Measurements from ENCODE around the gene ADORA1. TPM values are rescaled to one million over a fixed set of nuclear protein-coding genes. Genes with fewer than 3 reads are reported as not detected.

The ADORA1 gene
- total RNA-seq, 1 donor from 2014 or later = 2.7 TPM

- DNase-seq (ENCODE audit: low spot score) = no peak
Measured at GRCh38 chr1:203153989-203154821, 26.7 kb downstream of the ADORA1 start.

- DNase-seq (ENCODE audit: low spot score) = no peak
Measured at GRCh38 chr1:203156280-203156679, 28.8 kb downstream of the ADORA1 start.

GRCh38 chr1:203158423-203158822, 30.9 kb downstream of the ADORA1 start:
- no peak for DNase-seq (ENCODE audit: low spot score)

GRCh38 chr1:203158960-203159665, 31.6 kb downstream of the ADORA1 start:
- no peak for DNase-seq (ENCODE audit: low spot score)

DNA sequence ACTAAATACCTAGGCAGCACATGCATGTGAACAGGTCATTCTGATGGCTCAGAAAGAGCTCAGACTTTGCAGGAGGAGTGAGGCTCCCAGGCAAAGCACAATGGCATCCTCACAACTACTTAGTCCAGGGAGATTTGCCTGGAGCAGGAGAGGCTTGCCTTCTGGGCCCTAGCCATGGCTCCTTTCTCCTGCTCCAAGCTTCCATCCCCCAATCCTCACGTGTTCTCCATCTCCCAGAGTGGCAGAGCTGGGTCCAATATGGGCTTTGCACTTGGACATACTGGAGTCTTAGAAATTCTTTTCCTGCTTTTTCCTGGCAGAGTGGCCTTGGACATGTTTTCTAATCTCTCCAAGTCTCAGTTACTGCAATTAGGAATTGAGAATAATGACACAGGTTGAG, 32.3 kb downstream of the ADORA1 start:
- no peak for DNase-seq (ENCODE audit: low spot score)

DNA sequence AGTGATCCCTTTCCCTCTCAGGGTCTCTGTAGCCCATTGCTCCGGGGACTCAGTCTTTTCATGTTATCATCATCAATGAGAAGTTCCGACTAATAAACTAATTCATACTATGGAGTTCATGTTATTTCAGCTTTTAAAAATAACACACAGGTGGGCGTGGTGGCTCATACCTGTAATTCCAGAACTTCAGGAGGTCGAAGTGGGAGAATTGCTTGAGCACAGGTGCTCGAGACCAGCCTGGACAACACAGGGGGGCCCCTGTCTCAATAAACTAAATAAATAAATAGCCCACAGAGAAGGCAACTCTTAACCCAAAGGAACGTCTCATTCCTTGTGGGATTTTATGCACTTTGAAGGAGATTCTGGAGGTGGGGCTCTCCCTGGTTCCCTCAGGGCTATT, 33.6 kb downstream of the ADORA1 start:
- no peak for DNase-seq (ENCODE audit: low spot score)

DNA sequence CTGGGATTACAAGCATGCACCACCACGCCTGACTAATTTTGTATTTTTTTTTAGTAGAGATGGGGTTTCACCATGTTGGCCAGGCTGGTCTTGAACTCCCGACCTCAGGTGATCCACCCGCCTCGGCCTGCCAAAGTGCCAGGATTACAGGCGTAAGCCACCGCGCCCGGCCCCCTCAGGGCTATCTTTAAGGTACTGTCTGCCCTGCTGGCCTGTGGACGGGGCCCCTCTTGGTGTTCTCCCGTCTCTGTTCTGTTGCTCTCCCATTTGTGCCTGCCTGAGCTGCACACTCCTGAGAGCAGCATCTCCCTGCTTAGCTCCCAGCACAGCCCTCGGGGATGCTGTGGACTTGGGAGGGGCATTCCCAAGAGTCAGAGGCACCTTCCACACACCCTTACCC, 34.2 kb downstream of the ADORA1 start:
- no peak for DNase-seq (ENCODE audit: low spot score)

DNA sequence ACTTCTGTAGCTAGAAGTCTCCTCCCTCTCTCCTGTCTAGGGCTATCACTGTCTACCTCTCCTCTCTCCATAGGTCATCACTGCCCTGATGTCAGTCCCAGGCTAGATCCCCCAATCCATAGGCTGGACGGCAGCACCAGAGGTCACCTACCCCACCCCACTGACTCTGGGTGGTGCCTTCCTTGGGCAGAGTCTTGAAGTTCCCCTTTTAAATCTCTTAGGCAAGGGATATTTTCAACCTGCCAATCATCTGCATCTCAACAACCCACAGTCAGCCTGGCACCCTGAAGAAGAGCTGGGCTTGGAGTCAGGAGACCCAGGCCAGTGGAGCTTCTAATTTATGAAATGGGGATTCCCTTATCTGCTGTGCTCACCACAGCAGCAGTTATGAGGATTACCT, 34.9 kb downstream of the ADORA1 start:
- DNase-seq (ENCODE audit: low spot score) = no peak

DNA sequence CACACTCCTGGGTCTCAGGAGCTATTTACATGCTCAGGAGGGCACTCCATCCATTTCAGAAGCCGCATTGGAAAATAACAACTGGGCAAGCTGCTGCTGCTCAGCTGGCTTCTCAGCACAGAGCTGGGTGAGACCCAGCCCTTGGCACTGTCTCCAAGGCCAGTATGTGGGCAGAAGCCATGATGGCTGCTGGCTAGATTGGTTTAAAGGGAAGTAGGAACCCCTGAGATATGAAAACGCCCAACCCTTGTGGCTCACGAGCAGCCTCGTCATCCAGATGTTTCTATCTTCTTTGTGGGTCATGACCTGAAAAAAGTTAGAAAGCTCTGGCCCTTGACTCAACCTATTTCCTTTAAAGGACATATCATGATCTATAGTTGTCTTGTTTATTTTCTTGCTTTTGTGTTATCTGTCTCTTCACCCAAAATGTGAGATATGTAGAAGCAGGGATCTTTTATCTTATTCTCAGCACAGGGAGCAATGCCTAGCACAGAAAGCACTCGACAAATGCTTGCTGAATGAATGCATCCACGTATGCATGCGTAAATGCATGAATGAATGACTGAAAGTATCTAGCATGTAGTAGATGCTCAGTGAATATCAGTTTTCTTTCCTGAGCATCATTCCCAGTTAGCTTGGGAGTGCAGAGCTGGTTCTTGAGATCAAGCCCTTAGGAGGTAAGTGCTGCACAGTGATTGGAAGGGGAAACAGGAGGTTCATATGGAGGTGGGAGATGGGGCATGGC, 36.5 kb downstream of the ADORA1 start:
- DNase-seq (ENCODE audit: low spot score) = no peak

DNA sequence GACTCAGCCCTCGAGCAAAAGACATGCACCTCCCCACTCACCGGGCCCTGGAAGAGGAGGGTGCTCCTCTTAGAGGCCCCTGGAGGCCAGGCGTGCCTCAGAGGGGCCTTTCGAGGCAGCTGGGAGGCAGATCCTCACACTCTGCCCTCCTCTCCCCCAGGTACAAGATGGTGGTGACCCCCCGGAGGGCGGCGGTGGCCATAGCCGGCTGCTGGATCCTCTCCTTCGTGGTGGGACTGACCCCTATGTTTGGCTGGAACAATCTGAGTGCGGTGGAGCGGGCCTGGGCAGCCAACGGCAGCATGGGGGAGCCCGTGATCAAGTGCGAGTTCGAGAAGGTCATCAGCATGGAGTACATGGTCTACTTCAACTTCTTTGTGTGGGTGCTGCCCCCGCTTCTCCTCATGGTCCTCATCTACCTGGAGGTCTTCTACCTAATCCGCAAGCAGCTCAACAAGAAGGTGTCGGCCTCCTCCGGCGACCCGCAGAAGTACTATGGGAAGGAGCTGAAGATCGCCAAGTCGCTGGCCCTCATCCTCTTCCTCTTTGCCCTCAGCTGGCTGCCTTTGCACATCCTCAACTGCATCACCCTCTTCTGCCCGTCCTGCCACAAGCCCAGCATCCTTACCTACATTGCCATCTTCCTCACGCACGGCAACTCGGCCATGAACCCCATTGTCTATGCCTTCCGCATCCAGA, 37.7 kb downstream of the ADORA1 start:
- no peak for DNase-seq (ENCODE audit: low spot score)

DNA sequence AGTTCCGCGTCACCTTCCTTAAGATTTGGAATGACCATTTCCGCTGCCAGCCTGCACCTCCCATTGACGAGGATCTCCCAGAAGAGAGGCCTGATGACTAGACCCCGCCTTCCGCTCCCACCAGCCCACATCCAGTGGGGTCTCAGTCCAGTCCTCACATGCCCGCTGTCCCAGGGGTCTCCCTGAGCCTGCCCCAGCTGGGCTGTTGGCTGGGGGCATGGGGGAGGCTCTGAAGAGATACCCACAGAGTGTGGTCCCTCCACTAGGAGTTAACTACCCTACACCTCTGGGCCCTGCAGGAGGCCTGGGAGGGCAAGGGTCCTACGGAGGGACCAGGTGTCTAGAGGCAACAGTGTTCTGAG, 38.3 kb downstream of the ADORA1 start:
- no peak for DNase-seq (ENCODE audit: low spot score)

DNA sequence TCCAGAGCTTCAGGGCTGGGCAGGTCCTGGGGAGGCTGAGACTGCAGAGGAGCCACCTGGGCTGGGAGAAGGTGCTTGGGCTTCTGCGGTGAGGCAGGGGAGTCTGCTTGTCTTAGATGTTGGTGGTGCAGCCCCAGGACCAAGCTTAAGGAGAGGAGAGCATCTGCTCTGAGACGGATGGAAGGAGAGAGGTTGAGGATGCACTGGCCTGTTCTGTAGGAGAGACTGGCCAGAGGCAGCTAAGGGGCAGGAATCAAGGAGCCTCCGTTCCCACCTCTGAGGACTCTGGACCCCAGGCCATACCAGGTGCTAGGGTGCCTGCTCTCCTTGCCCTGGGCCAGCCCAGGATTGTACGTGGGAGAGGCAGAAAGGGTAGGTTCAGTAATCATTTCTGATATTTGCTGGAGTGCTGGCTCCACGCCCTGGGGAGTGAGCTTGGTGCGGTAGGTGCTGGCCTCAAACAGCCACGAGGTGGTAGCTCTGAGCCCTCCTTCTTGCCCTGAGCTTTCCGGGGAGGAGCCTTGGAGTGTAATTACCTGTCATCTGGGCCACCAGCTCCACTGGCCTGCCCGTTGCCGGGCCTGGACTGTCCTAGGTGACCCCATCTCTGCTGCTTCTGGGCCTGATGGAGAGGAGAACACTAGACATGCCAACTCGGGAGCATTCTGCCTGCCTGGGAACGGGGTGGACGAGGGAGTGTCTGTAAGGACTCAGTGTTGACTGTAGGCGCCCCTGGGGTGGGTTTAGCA, 38.8 kb downstream of the ADORA1 start:
- DNase-seq (ENCODE audit: low spot score) = no peak

DNA sequence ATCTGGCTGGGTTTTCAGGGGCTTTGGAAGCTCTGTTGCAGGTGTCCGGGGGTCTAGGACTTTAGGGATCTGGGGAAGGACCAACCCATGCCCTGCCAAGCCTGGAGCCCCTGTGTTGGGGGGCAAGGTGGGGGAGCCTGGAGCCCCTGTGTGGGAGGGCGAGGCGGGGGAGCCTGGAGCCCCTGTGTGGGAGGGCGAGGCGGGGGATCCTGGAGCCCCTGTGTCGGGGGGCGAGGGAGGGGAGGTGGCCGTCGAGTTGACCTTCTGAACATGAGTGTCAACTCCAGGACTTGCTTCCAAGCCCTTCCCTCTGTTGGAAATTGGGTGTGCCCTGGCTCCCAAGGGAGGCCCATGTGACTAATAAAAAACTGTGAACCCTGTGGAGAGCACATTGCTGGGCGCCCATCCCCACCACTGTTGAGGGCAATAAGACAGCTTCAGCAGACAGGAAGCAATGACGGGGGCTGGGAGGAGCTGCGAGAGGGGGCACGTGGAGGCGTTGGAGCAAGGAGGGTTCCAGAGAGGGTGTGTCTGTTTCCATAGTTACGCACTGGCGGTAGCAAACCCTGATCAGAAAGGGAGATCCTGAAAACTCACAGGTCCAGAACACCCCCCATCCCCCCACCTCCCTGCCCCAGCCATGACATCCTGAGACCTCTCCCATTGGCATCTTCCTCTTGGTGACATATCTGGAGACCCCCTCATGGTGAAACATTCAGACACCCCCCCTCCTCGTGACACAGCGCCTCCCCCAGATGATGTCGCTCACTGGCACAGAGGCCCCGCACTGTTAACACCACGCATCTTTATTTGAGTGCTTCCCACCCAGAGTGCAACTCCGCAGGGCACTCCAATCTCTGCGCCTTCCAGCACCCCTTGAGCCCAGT, 39.7 kb downstream of the ADORA1 start:
- no peak for DNase-seq (ENCODE audit: low spot score)

- no peak for DNase-seq (ENCODE audit: low spot score)
Measured at GRCh38 chr1:203167913-203168200, 40.3 kb downstream of the ADORA1 start.

DNA sequence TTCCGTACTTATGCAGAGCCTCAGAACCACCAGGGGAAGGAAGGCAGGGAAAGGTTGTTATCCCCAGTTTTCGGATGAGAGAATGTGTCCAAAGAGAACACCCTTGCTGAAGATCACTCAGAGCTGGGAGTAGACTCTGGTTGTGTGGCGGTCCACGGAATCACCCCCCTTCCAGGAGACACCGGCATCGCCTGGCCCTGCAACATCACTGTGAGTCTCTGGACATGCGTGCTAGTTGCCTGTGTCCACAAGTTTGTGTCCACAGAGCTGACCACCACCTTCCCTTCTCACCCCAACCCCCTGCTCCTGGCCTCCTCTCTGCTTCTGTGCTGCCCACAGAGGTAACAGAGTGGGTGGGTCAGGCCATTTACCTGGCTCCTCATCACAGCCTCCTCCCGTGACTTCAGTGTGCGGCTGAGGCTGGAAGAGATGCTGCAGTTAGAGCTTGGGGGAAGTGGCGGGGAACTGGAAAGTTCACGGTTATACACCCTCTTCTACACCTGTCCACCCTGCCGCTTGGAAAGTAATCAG, 40.8 kb downstream of the ADORA1 start:
- no peak for DNase-seq (ENCODE audit: low spot score)

DNA sequence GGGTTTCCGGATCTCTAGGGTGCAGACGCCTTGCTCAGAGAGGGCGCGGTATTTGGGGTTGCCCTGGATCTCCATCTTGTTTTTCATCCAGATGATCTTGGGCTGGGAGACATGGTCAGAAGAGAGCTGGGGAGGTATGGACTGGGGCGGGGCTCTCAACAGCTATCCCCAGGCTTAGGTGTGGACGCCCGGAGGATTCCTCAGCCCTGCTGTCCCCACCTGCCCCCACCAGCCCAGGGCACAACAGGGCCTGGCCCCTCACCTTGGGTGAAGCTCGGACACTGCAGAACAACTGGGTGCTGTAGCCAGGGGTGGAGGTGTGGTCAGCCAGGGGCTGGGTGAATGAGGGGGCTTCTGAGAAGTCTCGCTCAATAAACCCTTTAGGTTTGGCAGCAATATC, 41.5 kb downstream of the ADORA1 start:
- no peak for DNase-seq (ENCODE audit: low spot score)

GRCh38 chr1:203169770-203170520, 42.4 kb downstream of the ADORA1 start:
- DNase-seq (ENCODE audit: low spot score) = no peak

GRCh38 chr1:203170625-203171330, 43.3 kb downstream of the ADORA1 start:
- DNase-seq (ENCODE audit: low spot score) = no peak
